GM18520 (cell line): ENCODE measurements around the gene CALR.
"Not testable (repeated sequence)": the region's sequence is repeated elsewhere in the genome, so short reads cannot be mapped to it uniquely, and the experiment has no call there.

Source experiments
- ATAC-seq: cut with Tn5 transposase; IDR thresholded peaks from one replicate; pipeline ENCODE4 v1.9.1; 2021; ENCODE audit not compliant: unreplicated experiment

The CALR gene

GRCh38 chr19:12976109-12976508, 37.7 kb downstream of the CALR start:
- not testable (repeated sequence) for ATAC-seq

- no peak for ATAC-seq
Observed at GRCh38 chr19:12979974-12980373, 41.6 kb downstream of the CALR start.

GRCh38 chr19:12982648-12983047, 44.2 kb downstream of the CALR start:
- ATAC-seq: no peak

- ATAC-seq: no peak
Observed at GRCh38 chr19:12983091-12983490, 44.7 kb downstream of the CALR start.

- peak; percentile 59 for ATAC-seq
Observed at GRCh38 chr19:12983542-12984142, 45.2 kb downstream of the CALR start.

GRCh38 chr19:12984143-12984627, 45.8 kb downstream of the CALR start:
- ATAC-seq: no peak

- no peak for ATAC-seq
Observed at GRCh38 chr19:12984683-12985048, 46.3 kb downstream of the CALR start.

GRCh38 chr19:12985049-12985776, 46.8 kb downstream of the CALR start:
- no peak for ATAC-seq

- no peak for ATAC-seq
Observed at GRCh38 chr19:12986726-12987125, 48.3 kb downstream of the CALR start.

- no peak for ATAC-seq
Observed at GRCh38 chr19:12987190-12987589, 48.8 kb downstream of the CALR start.

GRCh38 chr19:12987781-12988180, 49.4 kb downstream of the CALR start:
- ATAC-seq: no peak

GRCh38 chr19:12990431-12990830, 52.0 kb downstream of the CALR start:
- ATAC-seq: no peak

- ATAC-seq: no peak
Observed at GRCh38 chr19:12990853-12991252, 52.4 kb downstream of the CALR start.

GRCh38 chr19:12991296-12991695, 52.9 kb downstream of the CALR start:
- ATAC-seq: no peak

GRCh38 chr19:12992729-12993128, 54.3 kb downstream of the CALR start:
- ATAC-seq: no peak

GRCh38 chr19:12993562-12993961, 55.2 kb downstream of the CALR start:
- no peak for ATAC-seq
